NCI-H146 (cell line): ENCODE data around the gene EIF4E2.

Experiments used
- DNase-seq: peaks from one replicate; lab custom pipeline; 2025; lab: John Stamatoyannopoulos, UW

EIF4E2 gene

GRCh38 chr2:232600053-232600773, 49.7 kb downstream of the EIF4E2 start:
- no peak for DNase-seq

- DNase-seq, result no peak
Measured at GRCh38 chr2:232603283-232603682, 52.8 kb downstream of the EIF4E2 start.

DNA sequence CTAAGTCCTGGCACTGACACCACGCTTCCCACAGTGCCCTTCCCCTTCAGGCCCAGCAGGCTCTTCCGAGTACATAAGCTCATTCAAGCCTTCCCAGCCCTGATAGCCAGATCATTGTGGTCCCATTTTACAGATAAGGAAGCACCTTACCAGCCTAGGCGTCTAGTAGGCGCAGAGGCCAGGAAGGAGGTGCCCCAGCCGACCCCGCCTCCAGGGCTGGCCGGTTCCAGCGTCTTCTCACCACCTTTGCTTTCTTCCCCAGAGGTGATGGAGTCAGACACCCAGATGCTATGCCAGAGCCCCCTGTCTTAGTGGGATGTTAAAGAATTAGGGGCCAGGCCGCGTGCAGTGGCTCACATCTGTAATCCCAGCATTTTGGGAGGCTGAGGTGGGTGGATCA, 54.0 kb downstream of the EIF4E2 start:
- DNase-seq, result no peak

DNA sequence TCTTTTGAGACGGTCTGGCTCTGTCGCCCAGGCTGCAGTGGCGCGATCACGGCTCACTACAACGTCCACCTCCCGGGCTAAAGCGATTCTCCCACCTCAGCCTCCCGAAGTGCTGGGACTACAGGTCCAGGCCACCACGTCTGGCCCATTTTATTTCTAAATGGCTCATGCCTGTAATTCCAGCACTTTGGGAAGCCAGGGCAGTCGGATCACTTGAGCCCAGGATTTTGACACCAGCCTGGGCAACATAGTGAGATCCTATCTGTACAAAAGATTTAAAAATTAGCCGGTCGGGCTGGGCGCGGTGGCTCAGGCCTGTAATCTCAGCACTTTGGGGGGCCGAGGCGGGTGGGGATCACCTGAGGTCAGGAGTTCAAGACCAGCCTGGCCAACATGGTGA, 56.5 kb downstream of the EIF4E2 start:
- no peak for DNase-seq

- DNase-seq, result no peak
Measured at GRCh38 chr2:232609607-232610006, 59.1 kb downstream of the EIF4E2 start.

DNA sequence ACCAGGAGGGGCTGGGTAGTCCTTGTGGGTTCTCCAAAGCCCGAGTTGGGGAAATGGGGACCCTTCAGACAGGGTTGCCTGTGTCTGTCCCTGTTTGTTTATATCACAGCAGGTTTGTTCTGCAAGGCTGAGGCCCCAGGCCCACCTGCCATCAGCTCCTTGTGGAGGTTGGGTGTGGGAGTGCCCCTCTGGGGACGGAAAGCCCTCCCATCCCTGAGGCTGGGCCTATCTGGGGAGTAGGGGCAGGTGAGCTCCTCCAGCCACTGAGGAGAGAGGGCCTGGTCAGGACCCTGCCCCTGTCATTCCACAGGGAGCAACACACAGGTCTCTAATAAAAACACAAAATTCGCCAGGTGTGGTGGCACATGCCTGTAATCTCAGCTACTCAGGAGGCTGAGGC, 59.6 kb downstream of the EIF4E2 start:
- DNase-seq, result no peak

DNA sequence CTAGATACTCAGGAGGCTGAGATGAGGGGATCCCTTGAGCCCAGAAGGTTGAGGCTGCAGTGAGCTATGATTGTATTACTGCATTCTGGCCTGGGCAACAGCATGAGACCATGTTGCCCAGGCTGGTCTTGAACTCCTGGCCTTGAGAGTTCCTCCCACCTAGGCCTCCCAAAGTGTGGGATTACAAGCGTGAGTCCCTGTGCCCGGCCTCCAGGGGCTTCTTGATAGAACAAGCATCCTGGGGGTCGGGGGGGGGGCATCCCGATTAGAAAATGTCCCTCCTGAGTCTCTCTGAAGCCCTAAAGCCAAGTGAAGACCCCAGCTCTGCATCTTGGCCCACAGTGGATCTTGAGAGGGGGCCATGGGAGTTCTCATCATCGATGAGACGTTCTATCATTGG, 60.6 kb downstream of the EIF4E2 start:
- DNase-seq, result no peak

DNA sequence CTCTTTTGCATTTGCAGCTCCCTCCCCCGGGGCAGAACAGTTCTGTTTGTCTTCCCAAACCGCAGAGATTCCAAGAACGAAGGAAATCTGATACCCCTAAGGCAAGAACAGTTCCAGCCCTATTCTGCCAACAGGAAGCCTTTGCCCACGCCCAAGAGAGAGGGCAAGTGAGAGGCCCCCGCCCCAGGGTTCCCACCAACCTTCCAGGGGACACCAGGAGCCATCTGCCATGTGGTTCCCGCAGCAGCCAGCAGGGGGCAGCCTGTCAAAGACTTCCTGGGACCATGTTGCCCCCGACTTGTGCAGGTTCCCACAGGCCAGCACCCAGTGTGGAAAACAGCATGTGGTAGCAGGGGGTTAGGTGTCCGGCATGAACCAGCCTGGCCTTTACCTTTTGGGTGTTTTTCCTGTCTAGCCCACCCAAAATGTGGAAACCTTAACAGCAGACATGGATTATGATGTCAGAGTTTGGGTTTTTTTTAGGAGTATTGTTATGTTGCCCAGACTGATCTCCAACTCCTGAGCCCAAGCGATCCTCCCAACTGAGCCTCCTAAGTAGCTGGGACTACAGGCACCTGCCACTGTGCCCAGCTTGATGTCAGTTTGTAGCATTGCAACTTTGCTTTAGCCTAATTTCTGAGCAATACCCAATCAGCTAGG, 61.2 kb downstream of the EIF4E2 start:
- peak; percentile 56 for DNase-seq

DNA sequence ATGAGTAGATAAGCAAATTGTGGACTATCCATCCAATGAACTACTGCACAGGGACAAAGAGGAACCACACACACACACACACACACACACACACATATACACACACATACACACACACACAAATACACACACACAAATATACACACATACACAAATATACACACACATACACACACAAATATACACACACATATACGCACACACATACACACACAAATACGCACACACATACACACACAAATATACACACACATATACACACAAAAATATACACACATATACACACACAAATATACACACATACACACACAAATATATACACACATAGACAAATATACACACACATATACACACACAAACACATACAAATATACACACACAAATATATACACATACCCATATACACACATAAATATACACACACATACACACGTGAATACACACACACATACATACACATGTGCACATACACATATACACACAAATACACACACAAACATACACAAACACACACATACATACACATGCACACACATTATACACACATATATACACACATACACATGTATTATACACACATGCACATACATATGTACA, 63.1 kb downstream of the EIF4E2 start:
- DNase-seq, result no peak

DNA sequence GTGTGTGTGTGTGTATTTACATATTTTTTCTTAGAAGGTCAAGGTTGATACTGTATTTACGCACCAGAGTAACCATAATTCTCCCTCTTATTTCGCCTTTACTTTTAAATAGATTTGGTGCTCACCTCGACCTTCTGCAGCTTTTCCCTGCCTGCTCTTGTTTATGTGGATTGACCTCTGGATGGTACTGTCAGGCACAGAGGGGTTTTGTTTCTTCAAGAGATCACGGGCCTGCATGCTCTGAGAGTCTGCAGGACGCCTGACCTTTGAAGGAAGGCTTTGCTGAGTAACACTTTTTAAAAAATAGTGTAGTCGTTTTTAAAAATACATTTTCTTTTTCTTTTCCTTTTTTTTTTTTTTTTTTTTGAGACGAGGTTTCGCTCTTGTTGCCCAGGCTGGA, 64.8 kb downstream of the EIF4E2 start:
- no peak for DNase-seq
